Measurements from ENCODE around the gene EPHA8. TPM values are rescaled to one million over a fixed set of nuclear protein-coding genes. Genes with fewer than 3 reads are reported as not detected.

The EPHA8 gene
- total and polyA plus RNA-seq, 9 of the 15 experiments (the other 6 are each of a cell fraction or from before 2014, with no cell fraction given): not detected

DNA sequence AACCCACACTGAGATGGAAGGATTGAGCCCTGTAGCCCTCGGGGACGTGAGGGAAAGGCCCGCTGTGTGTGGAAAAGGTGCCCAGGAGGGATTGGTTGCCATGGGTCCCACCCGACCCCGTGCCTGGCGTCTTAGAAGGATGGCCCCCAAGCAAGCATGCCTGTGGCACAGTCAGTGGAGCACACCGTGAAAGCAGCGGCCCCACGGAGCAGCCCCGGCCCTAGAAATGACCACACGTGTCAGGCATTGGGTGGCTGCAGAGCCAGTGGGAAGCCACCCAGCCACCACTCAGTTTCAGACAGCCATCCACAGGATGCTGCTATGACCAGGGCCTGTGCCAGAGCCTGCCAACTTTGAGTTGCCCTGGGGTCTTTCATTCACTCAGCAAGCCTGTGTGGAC is 13.3 kb upstream of the EPHA8 start:
- H3K9ac ChIP-seq (ENCODE audit: insufficient read depth in 1 of 2, low read depth in 2 of 2, low read length in 2 of 2): no peak overlapping the region
- POLR2A ChIA-PET: interaction anchor here (0.6 kb wide), 1 partner anchor 141 kb away, joined by 4 read pairs; no protein-coding TSS in a partner anchor
- BruUV-seq (replicated peaks): no TSS peak
- CTCF ChIA-PET (ENCODE audit: low intra/inter-chr PET ratio): no interaction called here
- H2AFZ ChIP-seq (ENCODE audit: low read depth, low read length): no peak overlapping the region
- H3K4me1 ChIP-seq (replicated peaks in 1 of 2; ENCODE audit: control insufficient read depth in 2 of 2, insufficient read depth in 2 of 2, low read length in 2 of 2): peaks cover 0 to 10% of the 10 kb centered on the region in 2 experiments; a peak in 1 of 5 replicates
- DNase-seq (ENCODE audit: extremely low read depth in 1 of 4, low spot score in 3 of 4): no peak
- H3K79me2 ChIP-seq (ENCODE audit: control insufficient read depth, insufficient read depth, low read length): no peaks in the 10 kb centered on the region
- in situ Hi-C loops (cut with MboI): no loop called here
- intact Hi-C loops (cut with micrococcal nuclease): no loop called here
- H3K4me2 ChIP-seq (ENCODE audit: insufficient read depth, low read length): no peak overlapping the region
- no peaks in the 10 kb centered on the region for H3K9me3 ChIP-seq (replicated peaks; ENCODE audit: control insufficient read depth, insufficient read depth, low read depth, low read length)
- no peaks in the 10 kb centered on the region for H3K9me1 ChIP-seq (ENCODE audit: control insufficient read depth, insufficient read depth, low read length)
- H3K4me3 ChIP-seq: no peak overlapping the region
- H4K20me1 ChIP-seq (replicated peaks; ENCODE audit: control insufficient read depth, insufficient read depth, low read length): peaks cover 30% of the 10 kb centered on the region
- no peak for FAIRE-seq
- no peak overlapping the region for H3K27ac ChIP-seq (ENCODE audit: extremely low read depth, low read depth, low read length)
- no peak for ATAC-seq
- H3K27me3 ChIP-seq (ENCODE audit: control insufficient read depth in 2 of 2, insufficient read depth in 2 of 2, low read length in 2 of 2): peaks cover 63 to 94% of the 10 kb centered on the region in 2 experiments
- no peaks in the 10 kb centered on the region for H3K36me3 ChIP-seq (ENCODE audit: control insufficient read depth, insufficient read depth, low read length)
- TF ChIP-seq ARID1B (IDR thresholded peaks at IDR 0.05): no peak
- TF ChIP-seq, protein P1, sequence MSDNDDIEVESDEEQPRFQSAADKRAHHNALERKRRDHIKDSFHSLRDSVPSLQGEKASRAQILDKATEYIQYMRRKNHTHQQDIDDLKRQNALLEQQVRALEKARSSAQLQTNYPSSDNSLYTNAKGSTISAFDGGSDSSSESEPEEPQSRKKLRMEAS (CRISPR knock-in tag; IDR thresholded peaks at IDR 0.05): 0 out of 2 replicates have a peak, but pooled peaks have one; percentile 17
- under 1% methylated on average over 11 of the region's 11 CpGs for WGBS (ENCODE audit: insufficient coverage, low coverage, missing lambda C conversion rate)

DNA sequence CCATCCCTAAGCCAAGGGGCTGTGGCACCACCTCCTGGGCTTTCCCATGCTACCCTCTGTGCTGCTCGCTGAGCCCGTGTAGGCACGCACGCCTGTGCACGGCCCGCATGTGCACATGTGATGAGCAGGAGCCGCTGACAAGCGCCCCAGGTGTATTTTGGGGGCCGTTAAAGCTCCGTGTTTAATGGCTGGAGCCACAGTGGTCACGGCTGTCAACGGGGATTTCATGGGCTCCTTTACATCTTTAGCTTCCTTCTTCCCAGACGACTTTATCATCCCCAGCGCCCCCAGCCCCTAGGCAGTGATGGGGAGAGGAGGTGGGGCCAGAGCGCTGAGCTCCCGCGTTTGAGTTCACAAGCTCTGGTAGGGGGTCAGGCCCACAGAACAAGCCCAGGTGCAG is 11.7 kb upstream of the EPHA8 start:
- Histone ChIP-seq H2AFZ (ENCODE audit: low read depth, low read length) (no peak overlapping the region), H3K9me3 (replicated peaks; ENCODE audit: control insufficient read depth, insufficient read depth, low read depth, low read length) (no peaks in the 10 kb centered on the region), H3K4me3 (no peak overlapping the region), H3K36me3 (ENCODE audit: control insufficient read depth, insufficient read depth, low read length) (no peaks in the 10 kb centered on the region), H3K4me1 (replicated peaks in 1 of 2; ENCODE audit: control insufficient read depth in 2 of 2, insufficient read depth in 2 of 2, low read length in 2 of 2) (peaks cover 0 to 15% of the 10 kb centered on the region in 2 experiments; a peak in 1 of 5 replicates), H3K27ac (ENCODE audit: extremely low read depth, low read depth, low read length) (no peak overlapping the region), H3K79me2 (ENCODE audit: control insufficient read depth, insufficient read depth, low read length) (no peaks in the 10 kb centered on the region), H3K9me1 (ENCODE audit: control insufficient read depth, insufficient read depth, low read length) (no peaks in the 10 kb centered on the region), H3K27me3 (ENCODE audit: control insufficient read depth in 2 of 2, insufficient read depth in 2 of 2, low read length in 2 of 2) (peaks cover 59 to 96% of the 10 kb centered on the region in 2 experiments), H3K4me2 (ENCODE audit: insufficient read depth, low read length) (no peak overlapping the region), H3K9ac (ENCODE audit: insufficient read depth in 1 of 2, low read depth in 2 of 2, low read length in 2 of 2) (no peak overlapping the region), H4K20me1 (replicated peaks; ENCODE audit: control insufficient read depth, insufficient read depth, low read length) (peaks cover 37% of the 10 kb centered on the region)
- POLR2A ChIA-PET: interaction anchor here (0.6 kb wide), 2 partner anchors 19 to 52 kb away, joined by 3 read pairs; no protein-coding TSS in a partner anchor
- FAIRE-seq (no peak), DNase-seq (ENCODE audit: extremely low read depth in 1 of 4, low spot score in 3 of 4) (no peak), ATAC-seq (no peak)
- no TSS peak for BruUV-seq (replicated peaks)
- intact Hi-C loops (cut with micrococcal nuclease): no loop called here
- in situ Hi-C loops (cut with MboI): no loop called here
- under 1% methylated on average over 17 of the region's 17 CpGs for WGBS (ENCODE audit: insufficient coverage, low coverage, missing lambda C conversion rate)
- CTCF ChIA-PET (ENCODE audit: low intra/inter-chr PET ratio): no interaction called here
- TF ChIP-seq POLR2AphosphoS5 (IDR thresholded peaks at IDR 0.05; ENCODE audit: control insufficient read depth, insufficient read depth, low read depth, low read length): no peak
- no peak for TF ChIP-seq ADNP (tag; IDR thresholded peaks at IDR 0.05)
- TF ChIP-seq ZNF707 (CRISPR knock-in tag; conservative IDR thresholded peaks at IDR 0.05): no peak
- no peak for TF ChIP-seq CEBPB (tag; IDR thresholded peaks at IDR 0.05)
- TF ChIP-seq GABPB2 (CRISPR knock-in tag; conservative IDR thresholded peaks at IDR 0.05): no peak
- no peak for TF ChIP-seq EP400 (IDR thresholded peaks at IDR 0.05)
- TF ChIP-seq ERF (CRISPR knock-in tag; IDR thresholded peaks at IDR 0.05): no peak
- no peak for TF ChIP-seq ZNF277 (CRISPR knock-in tag; IDR thresholded peaks at IDR 0.05; ENCODE audit: borderline replicate concordance)
- TF ChIP-seq GABPB1 (CRISPR knock-in tag; IDR thresholded peaks at IDR 0.05): no peak
- no peak for TF ChIP-seq SMC3 (conservative IDR thresholded peaks at IDR 0.05; ENCODE audit: insufficient read depth, low read depth, low read length)
- TF ChIP-seq TAL1 (IDR thresholded peaks at IDR 0.05): no peak
- TF ChIP-seq ZNF780A (CRISPR knock-in tag; IDR thresholded peaks at IDR 0.05): no peak
- TF ChIP-seq ZNF143 (CRISPR knock-in tag; IDR thresholded peaks at IDR 0.05): no peak
- no peak for TF ChIP-seq XRCC4 (IDR thresholded peaks at IDR 0.05; ENCODE audit: extremely low read depth, insufficient read depth, insufficient read length)
- no peak for TF ChIP-seq CHCHD3 (CRISPR knock-in tag; IDR thresholded peaks at IDR 0.05)
- no peak for TF ChIP-seq TBP (optimal IDR thresholded peaks at IDR 0.05; ENCODE audit: low read depth, low read length)

All from K562 (cell line).